K562 (cell line): Measurements from ENCODE around the gene FAM53A. TPM values are rescaled to one million over a fixed set of nuclear protein-coding genes. Genes with fewer than 3 reads are reported as not detected.

Experiments
- ATAC-seq: fragments of 200-7000 bp; cut with Tn5 transposase; 3 replicates; pipeline ENCODE4 v1.9.1; 2020; ENCODE audit warnings: moderate library complexity
- BruUV-seq: library from RNA; stranded (reverse); fragments of 400-500 nt; replicated peaks from 2 replicates; lab custom pipeline; 2021; lab: Mats Ljungman, UMichigan
- CTCF ChIA-PET: fragments of 300-600 bp; formaldehyde crosslinking; extraction: SDS; loops from one replicate; lab custom pipeline; 2021; ENCODE audit warnings: low intra/inter-chr PET ratio; lab: Yijun Ruan, JAX
- POLR2A ChIA-PET: fragments of 300-600, 350-650 bp; sonication (Branson Sonifier 250); formaldehyde crosslinking; extraction: SDS; loops from one replicate; lab custom pipeline; 2021; ENCODE audit warnings: antibody characterized with exemption, inconsistent platforms; lab: Yijun Ruan, JAX
- DNase-seq, 4 experiments: peaks; one replicate each; pipeline versions ENCODE4 v3.0.0 to v3.0.0-alpha.2; 2011 to 2018; ENCODE audit warnings: low spot score in 3 of 4, mixed read lengths in 3 of 4; ENCODE audit errors: extremely low read depth in 1 of 4
- FAIRE-seq: peaks from 2 replicates; lab custom pipeline; 2011; peaks lifted over from hg19 to GRCh38; lab: Jason Lieb, UNC
- H2AFZ ChIP-seq: 2 replicates; pipeline ENCODE4 v1.6.0; 2011; ENCODE audit warnings: low read depth, low read length, control low read depth, inconsistent platforms
- H3K27ac ChIP-seq: fragments of 200-600 bp; 3 replicates; pipeline ENCODE4 v1.8.0; 2011; ENCODE audit warnings: low read depth, mild to moderate bottlenecking, control low read depth, inconsistent platforms, low read length, moderate library complexity, mixed read lengths; ENCODE audit errors: extremely low read depth
- H3K27me3 ChIP-seq, 2 experiments: fragments of 300-600 bp in 1 of 2; 2 replicates in 1 of 2; 3 replicates in 1 of 2; pipeline versions ENCODE4 v1.6.0 to v1.8.0; 2011; ENCODE audit warnings: inconsistent platforms in 2 of 2, low read length in 2 of 2, mild to moderate bottlenecking in 1 of 2, mixed read lengths in 1 of 2, moderate library complexity in 1 of 2; ENCODE audit not compliant: control insufficient read depth in 2 of 2, insufficient read depth in 2 of 2
- H3K36me3 ChIP-seq: fragments of 300-600 bp; 3 replicates; pipeline ENCODE4 v1.8.0; 2011; ENCODE audit warnings: mild to moderate bottlenecking, low read length, inconsistent platforms; ENCODE audit not compliant: control insufficient read depth, insufficient read depth
- H3K4me1 ChIP-seq, 2 experiments: fragments of 200-600 bp in 1 of 2; replicated peaks in 1 of 2; 2 replicates in 1 of 2; 3 replicates in 1 of 2; pipeline versions ENCODE4 v1.5.1 to v1.8.0; 2011; ENCODE audit warnings: inconsistent platforms in 2 of 2, low read length in 2 of 2, mild to moderate bottlenecking in 1 of 2, mixed read lengths in 1 of 2, moderate library complexity in 1 of 2; ENCODE audit not compliant: control insufficient read depth in 2 of 2, insufficient read depth in 2 of 2
- H3K4me2 ChIP-seq: 2 replicates; pipeline ENCODE4 v1.6.1; 2011; ENCODE audit warnings: low read length, control low read depth, inconsistent platforms, mixed read lengths; ENCODE audit not compliant: insufficient read depth
- H3K4me3 ChIP-seq: fragments of 200-600 bp; sonication (generic), shearing (Covaris generic); 2 replicates; pipeline ENCODE4 v1.5.1; 2016; ENCODE audit warnings: control low read depth, inconsistent platforms
- H3K79me2 ChIP-seq: fragments of 200-600 bp; 3 replicates; pipeline ENCODE4 v1.8.0; 2011; ENCODE audit warnings: low read length, inconsistent platforms; ENCODE audit not compliant: control insufficient read depth, insufficient read depth
- H3K9ac ChIP-seq, 2 experiments: 2 replicates each; pipeline versions ENCODE4 v1.6.0 to v1.6.1; 2011; ENCODE audit warnings: low read depth in 2 of 2, low read length in 2 of 2, control low read depth in 1 of 2, inconsistent platforms in 1 of 2, mild to moderate bottlenecking in 1 of 2, mixed read lengths in 1 of 2; ENCODE audit not compliant: insufficient read depth in 1 of 2
- H3K9me1 ChIP-seq: one replicate; pipeline ENCODE4 v1.6.0; 2011; ENCODE audit warnings: inconsistent platforms, mild to moderate bottlenecking, low read length, moderate library complexity; ENCODE audit not compliant: control insufficient read depth, insufficient read depth
- H3K9me3 ChIP-seq: replicated peaks from 2 replicates; pipeline ENCODE4 v1.5.1; 2011; ENCODE audit warnings: low read depth, low read length, inconsistent platforms; ENCODE audit not compliant: control insufficient read depth, insufficient read depth
- H4K20me1 ChIP-seq: replicated peaks from 2 replicates; pipeline ENCODE4 v1.6.1; 2011; ENCODE audit warnings: low read length, inconsistent platforms, mixed read lengths; ENCODE audit not compliant: control insufficient read depth, insufficient read depth
- ZNF764 ChIP-seq: fragments of 250-450 bp; sonication (Bioruptor Pico); IDR thresholded peaks from 2 replicates; pipeline ENCODE4 v1.4.0; 2020; ENCODE audit warnings: low read depth, mild to moderate bottlenecking, moderate library complexity
- WGBS: fragments of 100-300 bp; shearing (Covaris generic); methylation state at CpG from one replicate; pipeline ENCODE4 v1.1.6; 2016; ENCODE audit warnings: low coverage, mixed read lengths; ENCODE audit not compliant: insufficient coverage; ENCODE audit errors: missing lambda C conversion rate; 5-methylcytosine and 5-hydroxymethylcytosine counted together
- in situ Hi-C: fragments of 300-500 bp; cut with MboI; formaldehyde crosslinking; loops from 4 replicates; pipeline ENCODE4 v1.15.0; 2018; ENCODE audit warnings: inconsistent platforms, mixed read lengths
- intact Hi-C: fragments of 100-400 bp; cut with micrococcal nuclease; formaldehyde crosslinking; loops from 2 replicates; pipeline ENCODE4 v1.14.2; 2022
- polyA plus RNA-seq, 8 experiments: library from polyadenylated mRNA; depleted of rRNA in 4 of 8; stranded (reverse) in 5 of 8; unstranded in 3 of 8; fragments of >200 nt; fragmentation: Nextera tagmentation in 2 of 8; fragmentation: Illumina TruSeq in 1 of 8; extraction: Ambion mirVana in 2 of 8; extraction: Trizol in 1 of 8; gene quantifications; 2 replicates each; pipeline versions ENCODE4 v1.2.1 to v1.2.3, GENCODE V29; 2011 to 2014; ENCODE audit warnings: inconsistent platforms in 1 of 8, missing spikeins in 1 of 8
- total RNA-seq, 7 experiments: library from RNA; depleted of rRNA in 6 of 7; stranded (reverse); fragments of >200 nt in 6 of 7; fragmentation: Illumina TruSeq in 2 of 7; extraction: Trizol in 2 of 7; gene quantifications; 2 replicates each; pipeline versions ENCODE4 v1.2.1 to v1.2.3, GENCODE V29; 2011 to 2021; ENCODE audit warnings: low replicate concordance in 1 of 7
- TF ChIP-seq, protein P1 (sequence below): sonication (generic); formaldehyde crosslinking; IDR thresholded peaks from 2 replicates; pipeline ENCODE4 v1.8.0; 2022; ENCODE audit warnings: mild to moderate bottlenecking, missing genetic modification reagents
- TF ChIP-seq, protein P2 (sequence below): sonication (generic); formaldehyde crosslinking; IDR thresholded peaks from 2 replicates; pipeline ENCODE4 v1.9.0; 2022; ENCODE audit warnings: mild to moderate bottlenecking, missing genetic modification reagents

Gene FAM53A
- total and polyA plus RNA-seq, 9 of the 15 experiments (the other 6 are each of a cell fraction or from before 2014, with no cell fraction given), result 0.53 to 2.7 (median 1.4) TPM; not detected in 2

DNA sequence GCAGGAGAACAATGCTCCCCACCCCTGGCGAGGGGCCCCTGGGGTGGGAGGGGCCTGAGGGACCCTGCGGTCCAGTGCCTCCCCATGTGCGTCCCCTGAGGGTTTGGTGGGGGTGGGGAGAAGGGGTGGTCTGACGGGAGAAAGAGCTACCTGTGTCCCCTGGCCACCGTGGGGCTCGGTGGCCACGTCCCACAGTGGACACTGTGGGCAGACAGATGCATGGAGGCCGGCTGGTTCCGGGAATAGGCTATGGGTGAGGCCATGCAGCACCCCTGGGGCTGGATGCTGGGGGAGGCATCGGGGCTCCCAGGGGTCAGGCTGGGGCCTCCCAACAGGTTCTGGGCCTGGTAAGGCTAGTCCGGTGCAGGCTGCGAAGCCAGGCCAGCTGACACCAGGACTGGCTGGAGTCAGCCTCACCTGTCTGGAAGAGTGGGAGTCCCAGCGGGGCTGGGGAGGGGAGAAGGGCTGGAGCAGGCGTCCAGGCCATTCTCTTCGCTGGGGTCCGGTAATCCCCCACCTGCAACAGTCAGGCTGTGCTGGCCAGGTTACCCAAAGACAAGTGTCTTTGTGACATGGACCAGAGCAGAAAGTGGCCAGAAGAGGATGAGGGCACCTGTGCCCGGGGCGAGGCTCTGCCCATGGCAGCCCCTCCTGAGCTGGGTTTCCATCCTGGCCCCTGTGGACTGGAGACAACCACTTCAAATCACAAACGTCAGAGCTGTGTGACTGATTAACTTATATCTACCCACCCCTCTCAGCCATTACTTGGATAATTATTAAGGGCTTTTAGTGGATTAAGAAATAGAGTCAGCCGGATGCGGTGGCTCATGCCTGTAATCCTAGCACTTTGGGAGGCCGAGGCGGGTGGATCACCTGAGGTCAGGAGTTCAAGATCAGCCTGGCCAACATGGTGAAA, 1.4 kb upstream of the FAM53A start:
- Histone ChIP-seq H3K4me1 (peaks cover 8 to 31% of the 10 kb centered on the region in 2 experiments; a peak in 3 of 5 replicates), H3K27ac (no peak overlapping the region), H3K36me3 (peaks cover 2% of the 10 kb centered on the region; the same call in 1 of the 3 replicates), H2AFZ (no peak overlapping the region), H3K27me3 (no peaks in the 10 kb centered on the region), H3K4me2 (no peak overlapping the region), H3K9me3 (no peaks in the 10 kb centered on the region), H3K79me2 (no peaks in the 10 kb centered on the region), H3K9me1 (peaks cover 3% of the 10 kb centered on the region), H3K4me3 (no peak overlapping the region), H4K20me1 (no peaks in the 10 kb centered on the region), H3K9ac (peak overlapping the region in 1 of 2 experiments; percentile 84; a peak in 2 of 4 replicates)
- 83% methylated on average over 12 of the region's 23 CpGs for WGBS
- no TSS peak for BruUV-seq
- CTCF ChIA-PET, result interaction anchor here (0.6 kb wide), 1 partner anchor 63 kb away, joined by 3 read pairs; no protein-coding TSS in a partner anchor
- no peak for DNase-seq
- POLR2A ChIA-PET, result interaction anchor here (0.6 to 1.0 kb wide), 2 partner anchors 8 to 59 kb away, joined by 3 to 4 read pairs; no protein-coding TSS in a partner anchor
- TF ChIP-seq, protein P1, sequence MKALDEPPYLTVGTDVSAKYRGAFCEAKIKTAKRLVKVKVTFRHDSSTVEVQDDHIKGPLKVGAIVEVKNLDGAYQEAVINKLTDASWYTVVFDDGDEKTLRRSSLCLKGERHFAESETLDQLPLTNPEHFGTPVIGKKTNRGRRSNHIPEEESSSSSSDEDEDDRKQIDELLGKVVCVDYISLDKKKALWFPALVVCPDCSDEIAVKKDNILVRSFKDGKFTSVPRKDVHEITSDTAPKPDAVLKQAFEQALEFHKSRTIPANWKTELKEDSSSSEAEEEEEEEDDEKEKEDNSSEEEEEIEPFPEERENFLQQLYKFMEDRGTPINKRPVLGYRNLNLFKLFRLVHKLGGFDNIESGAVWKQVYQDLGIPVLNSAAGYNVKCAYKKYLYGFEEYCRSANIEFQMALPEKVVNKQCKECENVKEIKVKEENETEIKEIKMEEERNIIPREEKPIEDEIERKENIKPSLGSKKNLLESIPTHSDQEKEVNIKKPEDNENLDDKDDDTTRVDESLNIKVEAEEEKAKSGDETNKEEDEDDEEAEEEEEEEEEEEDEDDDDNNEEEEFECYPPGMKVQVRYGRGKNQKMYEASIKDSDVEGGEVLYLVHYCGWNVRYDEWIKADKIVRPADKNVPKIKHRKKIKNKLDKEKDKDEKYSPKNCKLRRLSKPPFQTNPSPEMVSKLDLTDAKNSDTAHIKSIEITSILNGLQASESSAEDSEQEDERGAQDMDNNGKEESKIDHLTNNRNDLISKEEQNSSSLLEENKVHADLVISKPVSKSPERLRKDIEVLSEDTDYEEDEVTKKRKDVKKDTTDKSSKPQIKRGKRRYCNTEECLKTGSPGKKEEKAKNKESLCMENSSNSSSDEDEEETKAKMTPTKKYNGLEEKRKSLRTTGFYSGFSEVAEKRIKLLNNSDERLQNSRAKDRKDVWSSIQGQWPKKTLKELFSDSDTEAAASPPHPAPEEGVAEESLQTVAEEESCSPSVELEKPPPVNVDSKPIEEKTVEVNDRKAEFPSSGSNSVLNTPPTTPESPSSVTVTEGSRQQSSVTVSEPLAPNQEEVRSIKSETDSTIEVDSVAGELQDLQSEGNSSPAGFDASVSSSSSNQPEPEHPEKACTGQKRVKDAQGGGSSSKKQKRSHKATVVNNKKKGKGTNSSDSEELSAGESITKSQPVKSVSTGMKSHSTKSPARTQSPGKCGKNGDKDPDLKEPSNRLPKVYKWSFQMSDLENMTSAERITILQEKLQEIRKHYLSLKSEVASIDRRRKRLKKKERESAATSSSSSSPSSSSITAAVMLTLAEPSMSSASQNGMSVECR (CRISPR knock-in tag), result no peak
- no peak for TF ChIP-seq ZNF764 (CRISPR knock-in tag)
- TF ChIP-seq, protein P2, sequence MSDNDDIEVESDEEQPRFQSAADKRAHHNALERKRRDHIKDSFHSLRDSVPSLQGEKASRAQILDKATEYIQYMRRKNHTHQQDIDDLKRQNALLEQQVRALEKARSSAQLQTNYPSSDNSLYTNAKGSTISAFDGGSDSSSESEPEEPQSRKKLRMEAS, result 0 out of 2 replicates have a peak, but pooled peaks have one; percentile 1
- intact Hi-C loops (no loop called here), in situ Hi-C loops (no loop called here)
- no peak for FAIRE-seq
- ATAC-seq, result no peak
